ENCODE measurements around the gene DOCK1.

DOCK1 gene

GRCh38 chr10:127090138-127090537 lies 184.9 kb downstream of the DOCK1 start:
- Histone ChIP-seq H3K9me2 (replicated peaks; ENCODE audit: low read depth, low read length) (no peaks in the 10 kb centered on the region), H3K4me2 (ENCODE audit: low read depth, low read length, poor library complexity, severe bottlenecking) (no peak overlapping the region), H3K9ac (ENCODE audit: low read depth, low read length, poor library complexity, severe bottlenecking) (no peak overlapping the region), H3K4me3 (ENCODE audit: low read length, poor library complexity, severe bottlenecking) (no peak overlapping the region), H3K4me1 (ENCODE audit: insufficient read depth, low read length, poor library complexity, severe bottlenecking) (no peaks in the 10 kb centered on the region), H3K27me3 (ENCODE audit: insufficient read depth, low read length, poor library complexity, severe bottlenecking) (no peaks in the 10 kb centered on the region), H2AFZ (ENCODE audit: low read length) (no peak overlapping the region), H3F3A (ENCODE audit: low read depth) (no peaks in the 10 kb centered on the region), H3K9me3 (ENCODE audit: insufficient read depth, low read depth, low read length) (peaks cover 6% of the 10 kb centered on the region; the same call in 1 of the 2 replicates), H4K20me1 (ENCODE audit: insufficient read depth, low read length, poor library complexity, severe bottlenecking) (no peaks in the 10 kb centered on the region), H3K79me2 (ENCODE audit: insufficient read depth, low read length) (no peaks in the 10 kb centered on the region), H3K36me3 (ENCODE audit: insufficient read depth, low read length) (no peaks in the 10 kb centered on the region)
- TF ChIP-seq EZH2phosphoT487 (IDR thresholded peaks at IDR 0.05; ENCODE audit: borderline replicate concordance) (no peak), CTCF (conservative IDR thresholded peaks at IDR 0.05; ENCODE audit: low read length) (no peak)

GRCh38 chr10:127091354-127091753 lies 186.1 kb downstream of the DOCK1 start:
- no peaks in the 10 kb centered on the region for H3F3A ChIP-seq (ENCODE audit: low read depth)
- no peak overlapping the region for H3K9ac ChIP-seq (ENCODE audit: low read depth, low read length, poor library complexity, severe bottlenecking)
- no peaks in the 10 kb centered on the region for H3K9me2 ChIP-seq (replicated peaks; ENCODE audit: low read depth, low read length)

GRCh38 chr10:127092916-127093315 lies 187.7 kb downstream of the DOCK1 start:
- Histone ChIP-seq H3K4me3 (ENCODE audit: low read length, poor library complexity, severe bottlenecking) (no peak overlapping the region), H3K9ac (ENCODE audit: low read depth, low read length, poor library complexity, severe bottlenecking) (no peak overlapping the region), H3K9me3 (ENCODE audit: insufficient read depth, low read depth, low read length) (peaks cover 6% of the 10 kb centered on the region; the same call in 1 of the 2 replicates), H3K4me1 (ENCODE audit: insufficient read depth, low read length, poor library complexity, severe bottlenecking) (no peaks in the 10 kb centered on the region), H3K27me3 (ENCODE audit: insufficient read depth, low read length, poor library complexity, severe bottlenecking) (no peaks in the 10 kb centered on the region), H3K79me2 (ENCODE audit: insufficient read depth, low read length) (no peaks in the 10 kb centered on the region), H4K20me1 (ENCODE audit: insufficient read depth, low read length, poor library complexity, severe bottlenecking) (no peaks in the 10 kb centered on the region), H3K9me2 (replicated peaks; ENCODE audit: low read depth, low read length) (no peaks in the 10 kb centered on the region), H3K4me2 (ENCODE audit: low read depth, low read length, poor library complexity, severe bottlenecking) (no peak overlapping the region), H3K36me3 (ENCODE audit: insufficient read depth, low read length) (no peaks in the 10 kb centered on the region), H3F3A (ENCODE audit: low read depth) (no peaks in the 10 kb centered on the region), H2AFZ (ENCODE audit: low read length) (no peak overlapping the region)
- TF ChIP-seq EZH2phosphoT487 (IDR thresholded peaks at IDR 0.05; ENCODE audit: borderline replicate concordance) (no peak), CTCF (conservative IDR thresholded peaks at IDR 0.05; ENCODE audit: low read length) (no peak)

More at GRCh38 chr10:127091354-127091753, 186.1 kb downstream of the DOCK1 start:
- H4K20me1 ChIP-seq (ENCODE audit: insufficient read depth, low read length, poor library complexity, severe bottlenecking) = no peaks in the 10 kb centered on the region
- H3K9me3 ChIP-seq (ENCODE audit: insufficient read depth, low read depth, low read length) = peaks cover 6% of the 10 kb centered on the region; the same call in 1 of the 2 replicates
- H2AFZ ChIP-seq (ENCODE audit: low read length) = no peak overlapping the region
- no peaks in the 10 kb centered on the region for H3K27me3 ChIP-seq (ENCODE audit: insufficient read depth, low read length, poor library complexity, severe bottlenecking)
- TF ChIP-seq CTCF (conservative IDR thresholded peaks at IDR 0.05; ENCODE audit: low read length) (no peak), EZH2phosphoT487 (IDR thresholded peaks at IDR 0.05; ENCODE audit: borderline replicate concordance) (no peak)
- no peaks in the 10 kb centered on the region for H3K4me1 ChIP-seq (ENCODE audit: insufficient read depth, low read length, poor library complexity, severe bottlenecking)
- no peaks in the 10 kb centered on the region for H3K36me3 ChIP-seq (ENCODE audit: insufficient read depth, low read length)
- no peak overlapping the region for H3K4me2 ChIP-seq (ENCODE audit: low read depth, low read length, poor library complexity, severe bottlenecking)
- no peak overlapping the region for H3K4me3 ChIP-seq (ENCODE audit: low read length, poor library complexity, severe bottlenecking)
- no peaks in the 10 kb centered on the region for H3K79me2 ChIP-seq (ENCODE audit: insufficient read depth, low read length)
